OCI-LY7 (cell line): ENCODE measurements around the gene ELMO1. TPM values are rescaled to one million over a fixed set of nuclear protein-coding genes. Genes with fewer than 3 reads are reported as not detected.
A peak's percentile ranks its signal among the peaks of the same experiment; 100 is the strongest.

Experiments used
- BruUV-seq: library from RNA; stranded (reverse); fragments of 400-500 nt; replicated peaks from 2 replicates; lab custom pipeline; 2021; lab: Mats Ljungman, UMichigan
- CTCF ChIA-PET: fragments of 300-600 bp; sonication (Branson Sonifier 250); formaldehyde crosslinking; loops from one replicate; lab custom pipeline; 2022; ENCODE audit warnings: antibody characterized with exemption; ENCODE audit not compliant: unreplicated experiment; lab: Charles Lee
- POLR2A ChIA-PET: fragments of 300-600 bp; sonication (Branson Sonifier 250); formaldehyde crosslinking; loops from one replicate; lab custom pipeline; 2022; ENCODE audit warnings: antibody characterized with exemption; lab: Charles Lee
- DNase-seq: peaks from one replicate; pipeline ENCODE4 v3.0.0-alpha.2; 2015; ENCODE audit warnings: low spot score
- H2AFZ ChIP-seq: fragments of 200-600 bp; sonication (generic), shearing (Covaris generic); 2 replicates; pipeline ENCODE4 v1.6.1; 2014; ENCODE audit warnings: mild to moderate bottlenecking, antibody characterized with exemption, low read length, moderate library complexity
- H3K27ac ChIP-seq: fragments of 200-600 bp; sonication (generic); 2 replicates; pipeline ENCODE4 v1.5.1; 2014; ENCODE audit warnings: mixed run types, low read depth, mild to moderate bottlenecking, moderate library complexity, low read length, inconsistent platforms; ENCODE audit not compliant: poor library complexity, severe bottlenecking
- H3K36me3 ChIP-seq: fragments of 200-600 bp; sonication (generic); 2 replicates; pipeline ENCODE4 v1.6.1; 2014; ENCODE audit warnings: mild to moderate bottlenecking, antibody characterized with exemption, low read length, moderate library complexity, mixed read lengths; ENCODE audit not compliant: insufficient read depth
- H3K4me1 ChIP-seq: fragments of 200-600 bp; sonication (generic); 2 replicates; pipeline ENCODE4 v1.5.1; 2014; ENCODE audit warnings: mild to moderate bottlenecking, low read length; ENCODE audit not compliant: insufficient read depth, poor library complexity, severe bottlenecking
- H3K4me2 ChIP-seq: fragments of 200-600 bp; sonication (generic); 2 replicates; pipeline ENCODE4 v1.6.1; 2014; ENCODE audit warnings: mild to moderate bottlenecking, low read length
- H3K4me3 ChIP-seq: fragments of 200-600 bp; sonication (generic); 2 replicates; pipeline ENCODE4 v1.5.1; 2014; ENCODE audit warnings: mild to moderate bottlenecking, low read depth, low read length; ENCODE audit not compliant: poor library complexity, severe bottlenecking
- H3K79me2 ChIP-seq: fragments of 200-600 bp; sonication (generic); 2 replicates; pipeline ENCODE4 v1.6.1; 2016; ENCODE audit warnings: low read depth, mild to moderate bottlenecking, low read length, moderate library complexity, mixed read lengths; ENCODE audit not compliant: insufficient read depth
- H3K9me2 ChIP-seq: fragments of 200-600 bp; sonication (generic); 2 replicates; pipeline ENCODE4 v1.6.1; 2016; ENCODE audit warnings: mild to moderate bottlenecking, low read length, mixed read lengths; ENCODE audit not compliant: insufficient read depth
- H3K9me3 ChIP-seq: fragments of 200-600 bp; sonication (generic); 2 replicates; pipeline ENCODE4 v1.6.1; 2014; ENCODE audit warnings: mild to moderate bottlenecking, mixed run types, low read length, mixed read lengths
- H4K20me1 ChIP-seq: fragments of 200-600 bp; sonication (generic); 2 replicates; pipeline ENCODE4 v1.6.1; 2014; ENCODE audit warnings: mild to moderate bottlenecking, antibody characterized with exemption, low read length, moderate library complexity, mixed read lengths; ENCODE audit not compliant: insufficient read depth
- EZH2phosphoT487 ChIP-seq: fragments of 200-600 bp; sonication (generic); IDR thresholded peaks from 2 replicates; pipeline ENCODE4 v1.6.1; 2018; ENCODE audit warnings: low read depth, borderline replicate concordance, mild to moderate bottlenecking, mixed run types, antibody characterized with exemption, low read length, moderate library complexity, mixed read lengths
- intact Hi-C: fragments of 100-400 bp; cut with micrococcal nuclease; formaldehyde crosslinking; loops from one replicate; pipeline ENCODE4 v1.10.0; 2022; ENCODE audit not compliant: unreplicated experiment
- total RNA-seq, 2 experiments: library from RNA; depleted of rRNA in 1 of 2; stranded (reverse); fragments of >200 nt in 1 of 2; shearing (Covaris generic) in 1 of 2; gene quantifications; 2 replicates each; pipeline ENCODE4 v1.2.3, GENCODE V29; 2014 to 2022
- TF ChIP-seq, protein P1 (sequence below): fragments of 200-600 bp; sonication (generic); conservative IDR thresholded peaks from 2 replicates; pipeline ENCODE4 v1.5.1; 2014; ENCODE audit warnings: mild to moderate bottlenecking, antibody characterized with exemption, low read length, moderate library complexity, mixed read lengths

Gene ELMO1
- total RNA-seq, 2 experiments from 2014 or later = 101 to 103 TPM

DNA sequence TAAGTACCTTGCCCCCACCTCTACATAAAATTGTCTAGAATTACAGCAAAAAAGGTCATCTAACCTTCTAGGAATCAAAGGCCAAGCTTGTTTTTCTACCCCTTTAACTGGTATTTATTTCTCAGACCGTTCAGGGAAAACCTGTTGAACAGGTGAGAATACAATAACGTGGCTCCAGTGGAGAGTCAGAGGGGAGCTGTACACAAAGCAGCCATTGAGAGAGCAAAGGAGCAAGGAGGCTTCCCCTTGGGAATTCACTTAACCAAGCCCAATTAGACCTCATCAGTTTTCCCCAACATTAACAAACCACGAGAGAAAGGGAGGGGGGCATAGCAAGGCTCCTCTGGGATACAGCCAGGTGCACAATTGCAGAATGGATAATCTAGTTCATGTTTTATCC is 101.9 kb downstream of the ELMO1 start:
- no TSS peak for BruUV-seq
- TF ChIP-seq, protein P1, sequence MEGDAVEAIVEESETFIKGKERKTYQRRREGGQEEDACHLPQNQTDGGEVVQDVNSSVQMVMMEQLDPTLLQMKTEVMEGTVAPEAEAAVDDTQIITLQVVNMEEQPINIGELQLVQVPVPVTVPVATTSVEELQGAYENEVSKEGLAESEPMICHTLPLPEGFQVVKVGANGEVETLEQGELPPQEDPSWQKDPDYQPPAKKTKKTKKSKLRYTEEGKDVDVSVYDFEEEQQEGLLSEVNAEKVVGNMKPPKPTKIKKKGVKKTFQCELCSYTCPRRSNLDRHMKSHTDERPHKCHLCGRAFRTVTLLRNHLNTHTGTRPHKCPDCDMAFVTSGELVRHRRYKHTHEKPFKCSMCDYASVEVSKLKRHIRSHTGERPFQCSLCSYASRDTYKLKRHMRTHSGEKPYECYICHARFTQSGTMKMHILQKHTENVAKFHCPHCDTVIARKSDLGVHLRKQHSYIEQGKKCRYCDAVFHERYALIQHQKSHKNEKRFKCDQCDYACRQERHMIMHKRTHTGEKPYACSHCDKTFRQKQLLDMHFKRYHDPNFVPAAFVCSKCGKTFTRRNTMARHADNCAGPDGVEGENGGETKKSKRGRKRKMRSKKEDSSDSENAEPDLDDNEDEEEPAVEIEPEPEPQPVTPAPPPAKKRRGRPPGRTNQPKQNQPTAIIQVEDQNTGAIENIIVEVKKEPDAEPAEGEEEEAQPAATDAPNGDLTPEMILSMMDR = no peak
- TF ChIP-seq EZH2phosphoT487 = no peak
- intact Hi-C loops = no loop called here
- Histone ChIP-seq H3K4me2 (no peak overlapping the region), H3K9me3 (no peaks in the 10 kb centered on the region), H3K9me2 (no peaks in the 10 kb centered on the region), H3K4me1 (peaks cover 53% of the 10 kb centered on the region), H3K27ac (no peak overlapping the region), H4K20me1 (no peaks in the 10 kb centered on the region), H3K4me3 (no peak overlapping the region), H2AFZ (no peak overlapping the region), H3K36me3 (no peaks in the 10 kb centered on the region), H3K79me2 (peaks cover 10% of the 10 kb centered on the region)
- DNase-seq = no peak
- ChIA-PET POLR2A (interaction anchor here (0.6 kb wide), 1 partner anchor 31 kb away, joined by 4 read pairs; no protein-coding TSS in a partner anchor), CTCF (no interaction called here)

- H3K27ac ChIP-seq = peak overlapping the region; percentile 94
- peak; percentile 60 for DNase-seq
- no TSS peak for BruUV-seq
- peak overlapping the region; percentile 83 for H2AFZ ChIP-seq
- peaks cover 3% of the 10 kb centered on the region; the same call in 1 of the 2 replicates for H3K36me3 ChIP-seq
- no peaks in the 10 kb centered on the region for H3K9me3 ChIP-seq
- ChIA-PET CTCF (no interaction called here), POLR2A (interaction anchor here (1.0 to 1.7 kb wide), 2 partner anchors 8 to 10 kb away, joined by 3 to 7 read pairs; no protein-coding TSS in a partner anchor)
- intact Hi-C loops = no loop called here
- peaks cover 43% of the 10 kb centered on the region for H3K4me1 ChIP-seq
- H4K20me1 ChIP-seq = peaks cover 4% of the 10 kb centered on the region; the same call in 1 of the 2 replicates
- TF ChIP-seq, protein P1 = no peak
- no peak for TF ChIP-seq EZH2phosphoT487
- peaks cover 27% of the 10 kb centered on the region for H3K79me2 ChIP-seq
- peak overlapping the region; percentile 31 for H3K4me3 ChIP-seq
- peak overlapping the region; percentile 71 for H3K4me2 ChIP-seq
- H3K9me2 ChIP-seq = no peaks in the 10 kb centered on the region
These were observed 103.6 kb downstream of the ELMO1 start for GRCh38 chr7:37344886-37345579.
